PFSK-1 (cell line): ENCODE measurements around the gene SLC11A1.

Experiments
- FOXP2 ChIP-seq: optimal IDR thresholded peaks from 2 replicates; pipeline ENCODE3; 2011; ENCODE audit warnings: borderline replicate concordance, control low read depth, inconsistent platforms; ENCODE audit not compliant: insufficient read depth; ENCODE audit errors: extremely low read length, extremely low read depth
- POLR2AphosphoS5 ChIP-seq: IDR thresholded peaks from 2 replicates; pipeline ENCODE4 v1.6.1; 2012; ENCODE audit warnings: low read depth, mild to moderate bottlenecking, control low read depth, low read length, moderate library complexity
- REST ChIP-seq, 2 experiments: IDR thresholded peaks; 2 replicates each; pipeline versions ENCODE4 v1.6.1 to v1.8.0; 2011 to 2012; ENCODE audit warnings: low read depth in 2 of 2, low read length in 2 of 2, control low read depth in 1 of 2, inconsistent platforms in 1 of 2, mild to moderate bottlenecking in 1 of 2, moderate library complexity in 1 of 2; ENCODE audit not compliant: insufficient read depth in 1 of 2
- SIN3A ChIP-seq: IDR thresholded peaks from 2 replicates; pipeline ENCODE4 v1.6.1; 2012; ENCODE audit warnings: mild to moderate bottlenecking, low read length, moderate library complexity, borderline replicate concordance; ENCODE audit not compliant: insufficient read depth
- TAF1 ChIP-seq: IDR thresholded peaks from 2 replicates; pipeline ENCODE4 v1.6.1; 2012; ENCODE audit warnings: low read length, control low read depth, borderline replicate concordance; ENCODE audit not compliant: insufficient read depth

GRCh38 chr2:218431878-218432277 is 49.8 kb downstream of the SLC11A1 start:
- TF ChIP-seq SIN3A (no peak), TAF1 (no peak), POLR2AphosphoS5 (no peak), REST (IDR thresholded peaks at IDR 0.05; ENCODE audit: insufficient read depth in 1 of 2, low read depth in 2 of 2, low read length in 2 of 2) (no peak), FOXP2 (no peak)
